Embryonic facial prominence (tissue), 1 donor: Measurements from ENCODE around the gene PTDSS2.

ENCODE experiments used
- DNase-seq: peaks from one replicate; pipeline ENCODE4 v3.0.0-alpha.2; 2016; ENCODE audit errors: extremely low spot score

PTDSS2 gene

GRCh38 chr11:431921-432320, 18.2 kb upstream of the PTDSS2 start:
- no peak for DNase-seq

- DNase-seq, result no peak
Observed at GRCh38 chr11:432501-433100, 17.5 kb upstream of the PTDSS2 start.

GRCh38 chr11:433111-433510, 17.0 kb upstream of the PTDSS2 start:
- DNase-seq, result no peak

GRCh38 chr11:433641-434040, 16.4 kb upstream of the PTDSS2 start:
- no peak for DNase-seq

- DNase-seq, result peak; percentile 3
Observed at GRCh38 chr11:434496-434895, 15.6 kb upstream of the PTDSS2 start.

- DNase-seq, result peak; percentile 2
Observed at GRCh38 chr11:434999-435740, 14.9 kb upstream of the PTDSS2 start.

- DNase-seq, result no peak
Observed at GRCh38 chr11:437228-437870, 12.7 kb upstream of the PTDSS2 start.

GRCh38 chr11:438101-438844, 11.8 kb upstream of the PTDSS2 start:
- no peak for DNase-seq

GRCh38 chr11:439315-440064, 10.6 kb upstream of the PTDSS2 start:
- DNase-seq, result no peak

GRCh38 chr11:440065-441042, 9.7 kb upstream of the PTDSS2 start:
- DNase-seq, result no peak

- no peak for DNase-seq
Observed at GRCh38 chr11:441043-441417, 9.0 kb upstream of the PTDSS2 start.

- DNase-seq, result no peak
Observed at GRCh38 chr11:441418-442274, 8.4 kb upstream of the PTDSS2 start, which contains the start of gene ANO9. TSS of gene ANO9 (minus strand) at chr11:442011. CDS start at chr11:441926, 85 bp downstream.

- no peak for DNase-seq
Observed at GRCh38 chr11:442611-443081, 7.4 kb upstream of the PTDSS2 start.

GRCh38 chr11:443542-444199, 6.4 kb upstream of the PTDSS2 start:
- no peak for DNase-seq

- no peak for DNase-seq
Observed at GRCh38 chr11:444396-445144, 5.5 kb upstream of the PTDSS2 start.

GRCh38 chr11:445765-446588, 4.1 kb upstream of the PTDSS2 start:
- no peak for DNase-seq

- no peak for DNase-seq
Observed at GRCh38 chr11:446891-447290, 3.2 kb upstream of the PTDSS2 start.
